Ovary (tissue), 3 donors: ENCODE measurements around the gene SOWAHD.

ENCODE experiments used
- POLR2A ChIP-seq: fragments of 450-650 bp; IDR thresholded peaks from one replicate; pipeline ENCODE4 v1.6.1; 2017; ENCODE audit warnings: antibody characterized with exemption, mild to moderate bottlenecking, moderate library complexity
- TF ChIP-seq, protein P1 (sequence below), 3 donors: fragments of 450-650 bp in 2 of 3; fragments of 200-600 bp in 1 of 3; IDR thresholded peaks; one replicate each; pipeline versions ENCODE4 v1.5.1 to v1.8.0; 2016 to 2022; ENCODE audit warnings: antibody characterized with exemption in 3 of 3, mild to moderate bottlenecking in 1 of 3
- donor health status: DM: no; HTN: no; CAD: no.

DNA sequence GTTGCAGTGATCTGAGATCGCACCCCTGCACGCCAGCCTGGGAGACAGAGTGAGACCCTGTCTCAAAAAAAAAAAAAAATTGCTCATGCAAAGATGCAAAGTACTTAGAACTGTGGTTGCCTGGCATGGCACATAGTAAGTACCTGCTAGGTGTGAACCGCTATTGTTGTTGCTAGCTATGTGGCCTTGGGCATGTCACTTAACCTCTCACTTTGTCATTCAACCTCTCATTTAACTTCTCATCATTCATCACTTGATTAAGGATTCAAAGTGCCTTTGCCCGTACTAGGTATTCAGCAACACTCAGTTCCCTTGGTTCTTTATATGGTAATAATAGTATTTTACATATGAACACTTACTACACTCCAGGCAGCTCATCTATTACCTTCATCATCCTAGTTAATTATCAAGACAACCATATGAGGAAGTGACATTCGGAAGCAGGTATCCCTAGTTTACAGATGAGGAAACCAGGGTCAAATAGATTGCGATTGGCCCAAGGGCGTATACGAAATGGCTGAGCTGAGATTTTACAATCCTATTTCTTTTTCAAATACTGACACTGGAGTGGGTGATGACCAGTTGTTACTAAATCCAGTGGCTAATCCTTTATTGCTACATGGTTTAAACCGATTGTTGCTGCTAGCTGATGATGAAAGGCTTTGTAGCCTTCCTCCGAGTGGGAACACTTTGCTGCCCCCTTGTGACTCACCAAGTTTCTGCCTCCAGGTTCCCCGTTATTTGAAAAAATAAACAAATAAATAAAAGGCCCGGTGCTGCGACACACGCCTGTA is 28.8 kb upstream of the SOWAHD start:
- TF ChIP-seq, protein P1, sequence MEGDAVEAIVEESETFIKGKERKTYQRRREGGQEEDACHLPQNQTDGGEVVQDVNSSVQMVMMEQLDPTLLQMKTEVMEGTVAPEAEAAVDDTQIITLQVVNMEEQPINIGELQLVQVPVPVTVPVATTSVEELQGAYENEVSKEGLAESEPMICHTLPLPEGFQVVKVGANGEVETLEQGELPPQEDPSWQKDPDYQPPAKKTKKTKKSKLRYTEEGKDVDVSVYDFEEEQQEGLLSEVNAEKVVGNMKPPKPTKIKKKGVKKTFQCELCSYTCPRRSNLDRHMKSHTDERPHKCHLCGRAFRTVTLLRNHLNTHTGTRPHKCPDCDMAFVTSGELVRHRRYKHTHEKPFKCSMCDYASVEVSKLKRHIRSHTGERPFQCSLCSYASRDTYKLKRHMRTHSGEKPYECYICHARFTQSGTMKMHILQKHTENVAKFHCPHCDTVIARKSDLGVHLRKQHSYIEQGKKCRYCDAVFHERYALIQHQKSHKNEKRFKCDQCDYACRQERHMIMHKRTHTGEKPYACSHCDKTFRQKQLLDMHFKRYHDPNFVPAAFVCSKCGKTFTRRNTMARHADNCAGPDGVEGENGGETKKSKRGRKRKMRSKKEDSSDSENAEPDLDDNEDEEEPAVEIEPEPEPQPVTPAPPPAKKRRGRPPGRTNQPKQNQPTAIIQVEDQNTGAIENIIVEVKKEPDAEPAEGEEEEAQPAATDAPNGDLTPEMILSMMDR (IDR thresholded peaks at IDR 0.05): peak in 2 of 3 donors; percentile 29 to 35
- TF ChIP-seq POLR2A: no peak
